G401.6 (cell line): Measurements from ENCODE around the gene DDX46.
"Not testable (repeated sequence)": the region's sequence is repeated elsewhere in the genome, so short reads cannot be mapped to it uniquely, and the experiment has no call there.

Experiments used
- FAIRE-seq: peaks from 2 replicates; lab custom pipeline; 2012; peaks lifted over from hg19 to GRCh38; lab: Jason Lieb, UNC

Gene DDX46, protein sequence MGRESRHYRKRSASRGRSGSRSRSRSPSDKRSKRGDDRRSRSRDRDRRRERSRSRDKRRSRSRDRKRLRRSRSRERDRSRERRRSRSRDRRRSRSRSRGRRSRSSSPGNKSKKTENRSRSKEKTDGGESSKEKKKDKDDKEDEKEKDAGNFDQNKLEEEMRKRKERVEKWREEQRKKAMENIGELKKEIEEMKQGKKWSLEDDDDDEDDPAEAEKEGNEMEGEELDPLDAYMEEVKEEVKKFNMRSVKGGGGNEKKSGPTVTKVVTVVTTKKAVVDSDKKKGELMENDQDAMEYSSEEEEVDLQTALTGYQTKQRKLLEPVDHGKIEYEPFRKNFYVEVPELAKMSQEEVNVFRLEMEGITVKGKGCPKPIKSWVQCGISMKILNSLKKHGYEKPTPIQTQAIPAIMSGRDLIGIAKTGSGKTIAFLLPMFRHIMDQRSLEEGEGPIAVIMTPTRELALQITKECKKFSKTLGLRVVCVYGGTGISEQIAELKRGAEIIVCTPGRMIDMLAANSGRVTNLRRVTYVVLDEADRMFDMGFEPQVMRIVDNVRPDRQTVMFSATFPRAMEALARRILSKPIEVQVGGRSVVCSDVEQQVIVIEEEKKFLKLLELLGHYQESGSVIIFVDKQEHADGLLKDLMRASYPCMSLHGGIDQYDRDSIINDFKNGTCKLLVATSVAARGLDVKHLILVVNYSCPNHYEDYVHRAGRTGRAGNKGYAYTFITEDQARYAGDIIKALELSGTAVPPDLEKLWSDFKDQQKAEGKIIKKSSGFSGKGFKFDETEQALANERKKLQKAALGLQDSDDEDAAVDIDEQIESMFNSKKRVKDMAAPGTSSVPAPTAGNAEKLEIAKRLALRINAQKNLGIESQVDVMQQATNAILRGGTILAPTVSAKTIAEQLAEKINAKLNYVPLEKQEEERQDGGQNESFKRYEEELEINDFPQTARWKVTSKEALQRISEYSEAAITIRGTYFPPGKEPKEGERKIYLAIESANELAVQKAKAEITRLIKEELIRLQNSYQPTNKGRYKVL

GRCh38 chr5:134758504-134759341 lies at the start of gene DDX46:
Gene DDX46 (plus strand): TSS chr5:134758779. CDS start chr5:134758939, 160 bp downstream.
- FAIRE-seq = peak; percentile 90

GRCh38 chr5:134714120-134714519 lies 44.5 kb upstream of the DDX46 start:
- no peak for FAIRE-seq

- no peak for FAIRE-seq
These were observed 44.0 kb upstream of the DDX46 start for GRCh38 chr5:134714541-134714940.

- FAIRE-seq = not testable (repeated sequence)
These were observed 43.1 kb upstream of the DDX46 start for GRCh38 chr5:134715466-134715865.

DNA sequence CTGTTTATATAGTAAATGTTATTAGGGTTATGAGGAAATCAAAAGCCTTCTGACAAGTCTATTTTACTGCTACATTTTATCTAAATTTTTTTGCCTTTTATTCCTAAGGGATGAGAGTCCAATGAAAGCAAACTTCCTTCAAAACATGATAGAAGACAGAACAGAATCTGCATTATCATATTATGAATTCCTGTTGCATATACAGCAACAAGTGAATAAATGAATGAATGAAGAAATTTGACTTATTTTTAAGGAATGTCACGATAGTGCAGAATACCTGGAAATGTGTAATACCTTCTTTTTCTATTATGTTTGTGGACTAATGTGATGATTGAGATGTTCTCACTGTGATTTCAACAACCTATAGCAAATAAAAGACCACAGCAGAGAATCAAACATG lies 33.7 kb upstream of the DDX46 start:
- peak; percentile 56 for FAIRE-seq

GRCh38 chr5:134732819-134733218 lies 25.8 kb upstream of the DDX46 start:
- FAIRE-seq = no peak

- FAIRE-seq = no peak
These were observed 23.3 kb upstream of the DDX46 start for GRCh38 chr5:134735243-134735642.

- FAIRE-seq = no peak
These were observed 22.3 kb upstream of the DDX46 start for GRCh38 chr5:134736173-134736812.

DNA sequence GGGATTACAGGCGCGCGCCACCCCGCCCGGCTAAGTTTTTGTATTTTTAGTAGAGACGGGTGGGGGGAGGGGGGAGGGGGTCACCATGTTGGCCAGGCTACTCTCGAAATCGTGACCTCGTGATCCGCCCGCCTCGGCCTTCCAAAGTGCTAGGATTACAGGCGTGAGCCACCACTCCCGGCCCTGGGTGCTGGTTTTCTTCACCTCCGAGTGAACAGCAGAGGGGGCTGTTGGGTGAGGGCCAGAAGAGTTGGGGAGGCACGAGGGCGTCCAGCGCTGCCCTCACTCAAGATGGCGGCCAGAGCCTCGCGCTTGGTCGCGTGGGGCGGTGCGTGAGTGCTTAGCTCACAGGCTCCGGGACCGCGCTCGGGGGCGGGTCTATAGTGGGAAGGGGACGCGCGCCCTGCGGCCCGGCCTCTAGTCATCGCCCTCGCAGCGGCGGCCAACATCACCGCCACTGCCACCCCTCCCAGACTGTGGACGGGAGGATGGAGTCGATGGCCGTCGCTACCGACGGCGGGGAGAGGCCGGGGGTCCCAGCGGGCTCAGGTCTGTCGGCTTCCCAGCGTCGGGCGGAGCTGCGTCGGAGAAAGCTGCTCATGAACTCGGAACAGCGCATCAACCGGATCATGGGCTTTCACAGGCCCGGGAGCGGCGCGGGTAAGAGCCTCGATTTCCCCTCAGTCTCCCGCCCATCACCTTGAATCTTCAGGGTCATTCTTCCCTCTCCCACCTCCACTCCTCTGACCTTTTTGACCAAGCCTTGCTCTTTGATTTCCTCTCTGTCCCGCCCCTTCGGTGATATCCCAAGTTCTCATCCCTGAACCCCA lies 20.2 kb upstream of the DDX46 start, which contains the start of gene CAMLG:
TSS of gene CAMLG (plus strand) at position 416 of the 830 bp plus-strand sequence. CDS start at position 489, 73 bp downstream.
- FAIRE-seq = peak; percentile 91

DNA sequence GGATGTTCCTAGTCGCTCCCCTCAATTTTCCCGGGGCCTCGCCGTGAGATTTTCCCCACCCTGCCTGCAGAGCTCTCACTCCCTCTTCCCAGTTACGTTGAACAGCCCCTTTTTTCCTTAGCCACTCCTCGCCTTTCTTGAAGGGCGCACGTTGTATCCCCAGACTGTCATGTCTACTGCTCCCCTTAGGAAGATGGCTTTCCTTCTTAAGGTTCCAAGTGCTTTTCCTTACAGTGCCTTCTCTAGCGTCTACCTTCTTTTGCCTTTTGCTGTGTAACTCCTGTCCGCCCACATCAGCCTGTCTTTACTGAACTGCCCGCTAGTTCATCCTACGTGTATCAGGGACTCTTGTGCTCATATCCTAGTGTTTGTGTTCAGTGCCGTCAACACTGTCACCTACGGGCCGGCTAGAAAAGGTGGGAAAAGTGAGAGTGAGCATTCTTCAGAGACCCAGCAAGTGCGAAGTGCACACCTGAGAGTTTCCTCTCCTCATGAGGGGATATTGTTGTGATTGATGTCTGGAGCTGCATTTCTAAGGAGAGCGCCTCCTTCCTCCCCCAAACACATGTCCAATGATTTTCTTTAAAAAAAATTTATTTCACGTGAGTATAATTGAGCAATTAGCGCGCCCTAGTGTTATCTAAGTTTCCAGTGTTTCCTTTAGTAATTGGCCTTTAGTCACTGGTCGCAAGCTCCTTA lies 19.5 kb upstream of the DDX46 start:
- FAIRE-seq = no peak

DNA sequence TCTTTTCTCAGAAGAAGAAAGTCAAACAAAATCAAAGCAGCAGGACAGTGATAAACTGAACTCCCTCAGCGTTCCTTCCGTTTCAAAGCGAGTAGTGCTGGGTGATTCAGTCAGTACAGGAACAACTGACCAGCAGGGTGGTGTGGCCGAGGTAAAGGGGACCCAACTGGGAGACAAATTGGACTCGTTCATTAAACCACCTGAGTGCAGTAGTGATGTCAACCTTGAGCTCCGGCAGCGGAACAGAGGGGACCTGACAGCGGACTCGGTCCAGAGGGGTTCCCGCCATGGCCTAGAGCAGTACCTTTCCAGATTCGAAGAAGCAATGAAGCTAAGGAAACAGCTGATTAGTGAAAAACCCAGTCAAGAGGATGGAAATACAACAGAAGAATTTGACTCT lies 17.5 kb upstream of the DDX46 start:
- FAIRE-seq = no peak

DNA sequence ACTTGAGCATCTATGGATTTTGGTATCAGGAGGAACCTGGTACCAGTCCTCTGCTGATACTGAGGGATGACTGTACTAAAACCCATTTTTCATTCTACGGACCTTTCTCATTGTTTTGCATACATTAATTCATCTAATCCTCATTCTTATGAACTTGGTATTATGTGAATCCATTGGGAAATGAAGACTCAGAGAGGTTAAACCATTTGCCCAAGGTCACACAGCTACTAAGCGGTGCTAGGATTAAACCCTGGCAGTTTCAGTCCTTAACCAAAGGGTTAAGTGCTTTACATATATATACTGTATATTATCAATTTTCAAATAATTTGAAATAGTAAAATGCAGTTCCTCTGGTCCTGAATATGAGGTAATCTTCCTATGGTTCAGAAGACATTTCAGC lies 16.4 kb upstream of the DDX46 start:
- FAIRE-seq = no peak

- FAIRE-seq = no peak
These were observed 9.2 kb upstream of the DDX46 start for GRCh38 chr5:134749415-134749814.

DNA sequence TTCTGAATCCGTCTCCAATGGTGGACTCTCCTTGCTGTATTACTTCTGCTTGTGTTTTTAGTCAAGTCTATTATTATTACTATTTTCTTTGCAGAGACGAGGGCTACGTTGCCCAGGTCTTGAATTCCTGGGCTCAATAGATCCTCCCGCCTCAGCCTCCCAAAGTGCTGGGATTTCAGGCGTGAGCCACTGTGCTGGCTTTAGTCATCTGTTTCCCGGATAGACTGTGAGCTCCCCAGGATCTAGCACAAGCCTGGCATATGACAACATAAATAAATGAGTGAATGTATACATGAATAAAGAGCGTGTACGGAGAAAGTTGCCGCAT lies 439 bp upstream of the DDX46 start:
- FAIRE-seq = no peak

- not testable (repeated sequence) for FAIRE-seq
These were observed 9.1 kb downstream of the DDX46 start for GRCh38 chr5:134767528-134768291.

DNA sequence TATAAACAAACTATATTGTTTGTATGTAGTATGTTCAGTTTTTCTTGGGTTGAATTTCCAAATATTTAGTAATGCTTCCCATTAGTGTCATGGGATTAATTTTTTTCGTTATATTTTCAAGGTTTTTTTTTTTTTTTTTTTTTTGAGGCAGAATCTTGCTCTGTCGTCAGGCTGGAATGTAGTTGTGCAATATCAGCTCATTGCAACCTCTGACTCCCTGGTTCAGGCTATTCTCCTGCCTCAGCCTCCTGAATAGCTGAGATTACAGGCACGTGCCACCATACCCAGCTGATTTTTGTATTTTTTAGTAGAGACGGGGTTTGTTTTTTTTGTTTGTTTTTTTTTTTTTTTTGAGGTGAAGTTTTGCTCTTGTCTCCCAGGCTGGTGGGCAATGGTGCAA lies 10.6 kb downstream of the DDX46 start:
- FAIRE-seq = no peak

GRCh38 chr5:134772461-134773125 lies 14.0 kb downstream of the DDX46 start:
- FAIRE-seq = no peak

- FAIRE-seq = no peak
These were observed 18.8 kb downstream of the DDX46 start for GRCh38 chr5:134777366-134777765.
